B cell (primary cell): ENCODE results near the gene IL34. TPM values are rescaled to one million over a fixed set of nuclear protein-coding genes. Genes with fewer than 3 reads are reported as not detected.

Experiments used
- ATAC-seq: fragments of 200-7000 bp; cut with Tn5 transposase; one replicate; pipeline ENCODE4 v1.10.0; 2021; ENCODE audit warnings: low read depth, mild to moderate bottlenecking, moderate number of reproducible peaks, moderate library complexity
- CTCF ChIA-PET: fragments of 350-600 bp; sonication (Branson Sonifier 250); formaldehyde crosslinking; loops from one replicate; lab custom pipeline; 2021; ENCODE audit warnings: antibody characterized with exemption, inconsistent platforms; lab: Charles Lee
- POLR2A ChIA-PET: fragments of 350-600 bp; sonication (Branson Sonifier 250); formaldehyde crosslinking; loops from one replicate; lab custom pipeline; 2021; ENCODE audit warnings: antibody characterized with exemption; lab: Charles Lee
- DNase-seq: peaks from one replicate; pipeline ENCODE4 v3.0.0; 2013
- H2AFZ ChIP-seq: 2 replicates; pipeline ENCODE4 v1.6.1; 2012; ENCODE audit warnings: mild to moderate bottlenecking, low read depth, low read length; ENCODE audit not compliant: insufficient read depth, poor library complexity, severe bottlenecking
- H3K27ac ChIP-seq, 2 donors: 1 replicate in 1 of 2; 2 replicates in 1 of 2; pipeline ENCODE4 v1.5.1; 2012 to 2013; ENCODE audit warnings: low read length in 2 of 2, mild to moderate bottlenecking in 2 of 2, moderate library complexity in 1 of 2
- H3K27me3 ChIP-seq, 4 experiments: fragments of 200-600 bp in 1 of 4; sonication (generic) in 1 of 4; replicated peaks in 1 of 4; 1 replicate in 2 of 4; 2 replicates in 2 of 4; pipeline versions ENCODE4 v1.6.1 to v1.7.0; 2013 to 2016; ENCODE audit warnings: low read length in 3 of 4, mild to moderate bottlenecking in 2 of 4, mixed read lengths in 1 of 4, moderate library complexity in 1 of 4; ENCODE audit not compliant: insufficient read depth in 4 of 4, control insufficient read depth in 3 of 4; ENCODE audit errors: control extremely low read depth in 1 of 4
- H3K36me3 ChIP-seq, 2 experiments: replicated peaks in 1 of 2; 1 replicate in 1 of 2; 2 replicates in 1 of 2; pipeline versions ENCODE4 v1.6.1 to v1.7.1; 2013; ENCODE audit warnings: low read length in 1 of 2; ENCODE audit not compliant: insufficient read depth in 2 of 2, control insufficient read depth in 1 of 2; ENCODE audit errors: control extremely low read depth in 1 of 2, extremely low read depth in 1 of 2
- H3K4me1 ChIP-seq, 2 donors: fragments of 200-600 bp in 1 of 2; sonication (generic) in 1 of 2; 1 replicate in 1 of 2; 2 replicates in 1 of 2; pipeline versions ENCODE4 v1.5.1 to v1.6.1; 2013 to 2017; ENCODE audit warnings: low read length in 2 of 2; ENCODE audit not compliant: control insufficient read depth in 2 of 2, insufficient read depth in 2 of 2
- H3K4me2 ChIP-seq: replicated peaks from 2 replicates; pipeline ENCODE3; 2012; ENCODE audit warnings: mild to moderate bottlenecking, low read depth, low read length; ENCODE audit not compliant: poor library complexity, severe bottlenecking
- H3K4me3 ChIP-seq, 5 experiments: fragments of 200-600 bp in 1 of 5; sonication (generic) in 1 of 5; 1 replicate in 3 of 5; 2 replicates in 2 of 5; pipeline versions ENCODE4 v1.5.1 to v1.7.0; 2011 to 2016; ENCODE audit warnings: low read length in 4 of 5, mild to moderate bottlenecking in 4 of 5, low read depth in 2 of 5, control low read depth in 1 of 5, moderate library complexity in 1 of 5; ENCODE audit not compliant: insufficient read depth in 1 of 5; ENCODE audit errors: control extremely low read depth in 1 of 5, extremely low read depth in 1 of 5
- H3K79me2 ChIP-seq: fragments of 200-600 bp; sonication (generic); one replicate; pipeline ENCODE4 v1.6.0; 2016; ENCODE audit warnings: low read length; ENCODE audit not compliant: control insufficient read depth, insufficient read depth
- H3K9ac ChIP-seq: fragments of 200-600 bp; sonication (generic); 2 replicates; pipeline ENCODE4 v1.6.1; 2017; ENCODE audit warnings: mild to moderate bottlenecking, low read length, moderate library complexity
- H3K9me3 ChIP-seq, 3 donors: one replicate each; pipeline versions ENCODE4 v1.6.1 to v1.7.1; 2013; ENCODE audit warnings: low read length in 2 of 3; ENCODE audit not compliant: control insufficient read depth in 2 of 3, insufficient read depth in 1 of 3; ENCODE audit errors: control extremely low read depth in 1 of 3
- H4K20me1 ChIP-seq: 2 replicates; pipeline ENCODE4 v1.6.0; 2012; ENCODE audit warnings: mild to moderate bottlenecking, low read length; ENCODE audit not compliant: insufficient read depth, control insufficient read depth, poor library complexity, severe bottlenecking
- H3K27ac Mint-ChIP-seq: one replicate; pipeline ENCODE4 v1.8.0; 2021; ENCODE audit warnings: mixed read lengths
- H3K27me3 Mint-ChIP-seq: one replicate; pipeline ENCODE4 v1.8.0; 2021; ENCODE audit warnings: mixed read lengths
- H3K4me1 Mint-ChIP-seq: one replicate; pipeline ENCODE4 v1.8.0; 2021; ENCODE audit warnings: mixed read lengths
- H3K4me3 Mint-ChIP-seq: one replicate; pipeline ENCODE4 v1.8.0; 2021; ENCODE audit warnings: mixed read lengths
- H3K9me3 Mint-ChIP-seq: one replicate; pipeline ENCODE4 v1.8.0; 2022; ENCODE audit warnings: mixed read lengths; ENCODE audit not compliant: insufficient read depth
- EZH2 ChIP-seq: IDR thresholded peaks from 2 replicates; pipeline ENCODE4 v1.6.1; 2012; ENCODE audit warnings: borderline replicate concordance, low read depth, mild to moderate bottlenecking, moderate library complexity, low read length; ENCODE audit not compliant: insufficient read depth, poor library complexity, severe bottlenecking
- WGBS: methylation state at CpG from one replicate; pipeline ENCODE4 v1.1.5; 2013; ENCODE audit warnings: missing lambda C conversion rate; ENCODE audit not compliant: insufficient coverage; 5-methylcytosine and 5-hydroxymethylcytosine counted together
- intact Hi-C: fragments of 100-400 bp; cut with micrococcal nuclease; formaldehyde crosslinking; loops from one replicate; pipeline ENCODE4 v1.10.0; 2022
- polyA plus RNA-seq: library from polyadenylated mRNA; depleted of rRNA; stranded (reverse); fragments of >200 nt; gene quantifications from 2 replicates; pipeline ENCODE4 v1.2.3, GENCODE V29; 2012
- total RNA-seq, 2 donors: library from RNA; stranded (reverse); fragments of 120-200 nt in 1 of 2; gene quantifications; 1 replicate in 1 of 2; 2 replicates in 1 of 2; pipeline versions ENCODE4 v1.2.3 to v1.2.4, GENCODE V29; 2013 to 2022
- TF ChIP-seq, protein P1 (sequence below): fragments of 200-600 bp; IDR thresholded peaks from one replicate; pipeline ENCODE4 v1.8.0; 2022; ENCODE audit warnings: antibody characterized with exemption, mild to moderate bottlenecking

Gene IL34
- total and polyA plus RNA-seq, 2 donors (not counting 1 experiment from before 2014, with no cell fraction given): 0.09 TPM; not detected in 1

DNA sequence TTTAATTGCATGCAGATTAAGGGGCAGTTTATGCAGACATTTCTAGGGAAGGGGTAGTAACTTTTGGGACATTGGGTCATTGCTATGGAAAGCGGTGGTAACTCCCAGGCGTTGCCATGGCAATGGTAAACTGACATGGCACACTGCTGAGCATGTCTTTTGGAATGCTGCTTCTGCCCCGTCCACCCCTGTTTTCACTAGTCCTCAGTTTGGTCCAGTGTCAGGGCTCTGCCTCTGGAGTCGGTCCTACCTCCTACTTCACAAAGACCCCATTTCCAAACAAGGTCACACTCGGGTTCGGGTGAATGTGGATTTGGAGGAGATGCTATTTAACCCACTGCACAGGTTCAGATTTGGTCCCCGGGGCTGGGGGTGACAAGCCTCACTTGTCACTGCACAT is 2.9 kb downstream of the IL34 start:
- no peaks in the 10 kb centered on the region for H3K36me3 ChIP-seq
- H3K27ac Mint-ChIP-seq: no peak overlapping the region
- no peak overlapping the region for H3K4me2 ChIP-seq
- no peak for TF ChIP-seq EZH2
- TF ChIP-seq, protein P1, sequence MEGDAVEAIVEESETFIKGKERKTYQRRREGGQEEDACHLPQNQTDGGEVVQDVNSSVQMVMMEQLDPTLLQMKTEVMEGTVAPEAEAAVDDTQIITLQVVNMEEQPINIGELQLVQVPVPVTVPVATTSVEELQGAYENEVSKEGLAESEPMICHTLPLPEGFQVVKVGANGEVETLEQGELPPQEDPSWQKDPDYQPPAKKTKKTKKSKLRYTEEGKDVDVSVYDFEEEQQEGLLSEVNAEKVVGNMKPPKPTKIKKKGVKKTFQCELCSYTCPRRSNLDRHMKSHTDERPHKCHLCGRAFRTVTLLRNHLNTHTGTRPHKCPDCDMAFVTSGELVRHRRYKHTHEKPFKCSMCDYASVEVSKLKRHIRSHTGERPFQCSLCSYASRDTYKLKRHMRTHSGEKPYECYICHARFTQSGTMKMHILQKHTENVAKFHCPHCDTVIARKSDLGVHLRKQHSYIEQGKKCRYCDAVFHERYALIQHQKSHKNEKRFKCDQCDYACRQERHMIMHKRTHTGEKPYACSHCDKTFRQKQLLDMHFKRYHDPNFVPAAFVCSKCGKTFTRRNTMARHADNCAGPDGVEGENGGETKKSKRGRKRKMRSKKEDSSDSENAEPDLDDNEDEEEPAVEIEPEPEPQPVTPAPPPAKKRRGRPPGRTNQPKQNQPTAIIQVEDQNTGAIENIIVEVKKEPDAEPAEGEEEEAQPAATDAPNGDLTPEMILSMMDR: no peak
- H3K4me3 ChIP-seq: no peak overlapping the region
- H3K9me3 ChIP-seq: no peaks in the 10 kb centered on the region
- no peak for ATAC-seq
- no peak overlapping the region for H2AFZ ChIP-seq
- H3K9me3 Mint-ChIP-seq: no peaks in the 10 kb centered on the region
- H3K4me1 Mint-ChIP-seq: peaks cover 4% of the 10 kb centered on the region
- ChIA-PET POLR2A (no interaction called here), CTCF (no interaction called here)
- no peak for DNase-seq
- 92% methylated on average over 3 of the region's 7 CpGs for WGBS
- no peaks in the 10 kb centered on the region for H3K27me3 ChIP-seq
- H3K4me1 ChIP-seq: peaks cover 2 to 5% of the 10 kb centered on the region in 2 donors
- no peak overlapping the region for H3K4me3 Mint-ChIP-seq
- H4K20me1 ChIP-seq: no peaks in the 10 kb centered on the region
- no peaks in the 10 kb centered on the region for H3K79me2 ChIP-seq
- H3K9ac ChIP-seq: no peak overlapping the region
- intact Hi-C loops: no loop called here
- H3K27me3 Mint-ChIP-seq: peaks cover 7% of the 10 kb centered on the region
- no peak overlapping the region for H3K27ac ChIP-seq

GRCh38 chr16:70650216-70650615 is 3.9 kb downstream of the IL34 start:
- no peak overlapping the region for H2AFZ ChIP-seq
- TF ChIP-seq EZH2: no peak
- TF ChIP-seq, protein P1: no peak

More at GRCh38 chr16:70650216-70650615, 3.9 kb downstream of the IL34 start:
- Histone ChIP-seq H3K9ac (no peak overlapping the region), H3K4me1 (peaks cover 2 to 5% of the 10 kb centered on the region in 2 donors), H3K27me3 (no peaks in the 10 kb centered on the region), H3K36me3 (no peaks in the 10 kb centered on the region), H3K79me2 (no peaks in the 10 kb centered on the region), H3K27ac (no peak overlapping the region), H3K4me3 (no peak overlapping the region), H4K20me1 (no peaks in the 10 kb centered on the region), H3K9me3 (no peaks in the 10 kb centered on the region), H3K4me2 (no peak overlapping the region)
- ChIA-PET POLR2A (no interaction called here), CTCF (no interaction called here)
- no peak for DNase-seq
- Mint-ChIP-seq H3K27ac (no peak overlapping the region), H3K4me3 (no peak overlapping the region), H3K9me3 (no peaks in the 10 kb centered on the region), H3K27me3 (peaks cover 7% of the 10 kb centered on the region), H3K4me1 (peaks cover 4% of the 10 kb centered on the region)
- intact Hi-C loops: loop anchor here (10.0 kb wide), 1 partner anchor 485 kb away; no protein-coding TSS in a partner anchor
- no peak for ATAC-seq
- 82% methylated on average over 4 of the region's 4 CpGs for WGBS
